B cell (primary cell): ENCODE measurements around the gene STIL.

ENCODE experiments used
- CTCF ChIP-seq: fragments of 200-600 bp; IDR thresholded peaks from one replicate; pipeline ENCODE4 v1.8.0; 2022; ENCODE audit warnings: antibody characterized with exemption, mild to moderate bottlenecking
- EZH2 ChIP-seq: IDR thresholded peaks from 2 replicates; pipeline ENCODE4 v1.6.1; 2012; ENCODE audit warnings: borderline replicate concordance, low read depth, mild to moderate bottlenecking, moderate library complexity, low read length; ENCODE audit not compliant: insufficient read depth, poor library complexity, severe bottlenecking

DNA sequence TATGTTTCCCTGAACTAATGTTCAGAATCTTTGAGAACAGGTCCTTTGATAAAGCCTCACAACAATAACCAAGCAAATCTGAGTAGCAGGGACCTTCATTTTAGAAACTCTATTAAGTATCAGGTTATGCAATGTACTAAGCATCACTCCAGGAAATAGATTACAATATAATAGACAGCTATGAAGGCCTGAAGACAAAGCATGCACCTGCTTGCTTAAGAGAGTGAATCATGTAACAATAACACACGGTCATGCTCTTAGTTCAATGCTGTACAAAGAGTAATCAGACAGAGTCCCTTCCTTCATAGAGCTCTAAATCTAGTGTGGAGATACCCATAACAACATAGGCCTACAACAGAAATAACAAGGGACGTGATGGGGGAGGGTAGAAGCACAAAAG, 11.6 kb upstream of the STIL start:
- no peak for TF ChIP-seq CTCF
- TF ChIP-seq EZH2: no peak
